Measurements from ENCODE around the gene KIR3DL2.
"Not testable (repeated sequence)": the region's sequence is repeated elsewhere in the genome, so short reads cannot be mapped to it uniquely, and the experiment has no call there.

GRCh38 chr19:54824416-54824815 lies 25.8 kb upstream of the KIR3DL2 start:
- TF ChIP-seq CTCF (IDR thresholded peaks at IDR 0.05; ENCODE audit: low read length); EZH2phosphoT487 (IDR thresholded peaks at IDR 0.05; ENCODE audit: low read length); EZH2 (optimal IDR thresholded peaks at IDR 0.05; ENCODE audit: low read depth, low read length): not testable (repeated sequence)

Measured in MM.1S (cell line).